ENCODE results near the gene CHORDC1. TPM values are rescaled to one million over a fixed set of nuclear protein-coding genes. Genes with fewer than 3 reads are reported as not detected.
"Not testable (repeated sequence)": the region's sequence is repeated elsewhere in the genome, so short reads cannot be mapped to it uniquely, and the experiment has no call there.

CHORDC1 gene
- 10 to 100 TPM; 61.9 to 64.9 TPM for total RNA-seq

- H3K27me3 Mint-ChIP-seq = no peaks in the 10 kb centered on the region
- H3K36me3 Mint-ChIP-seq (ENCODE audit: low read depth) = peaks cover 22% of the 10 kb centered on the region
- ChIA-PET CTCF (interaction anchor here (1.3 to 1.9 kb wide), 2 partner anchors 10 to 18 kb away, joined by 4 to 5 read pairs; no protein-coding TSS in a partner anchor), POLR2A (no interaction called here)
- H3K27ac Mint-ChIP-seq = peak within 1 kb of the TSS; percentile 92
- no peaks in the 10 kb centered on the region for H3K9me3 Mint-ChIP-seq
- peak; percentile 93 for DNase-seq
- peaks cover 45% of the 10 kb centered on the region for H3K4me1 Mint-ChIP-seq
- peak within 1 kb of the TSS; percentile 93 for H3K4me3 Mint-ChIP-seq
Measured at GRCh38 chr11:90222459-90223247, at the start of gene CHORDC1. TSS of gene CHORDC1 (minus strand) at chr11:90223049. CDS start at chr11:90222954, 95 bp downstream.

GRCh38 chr11:90257158-90257525 lies 34.3 kb upstream of the CHORDC1 start:
- Mint-ChIP-seq H3K27ac (no peak overlapping the region), H3K9me3 (no peaks in the 10 kb centered on the region), H3K4me1 (no peaks in the 10 kb centered on the region), H3K4me3 (no peak overlapping the region), H3K36me3 (ENCODE audit: low read depth) (no peaks in the 10 kb centered on the region), H3K27me3 (peaks cover 10% of the 10 kb centered on the region)
- ChIA-PET POLR2A (no interaction called here), CTCF (no interaction called here)
- no peak for DNase-seq

DNA sequence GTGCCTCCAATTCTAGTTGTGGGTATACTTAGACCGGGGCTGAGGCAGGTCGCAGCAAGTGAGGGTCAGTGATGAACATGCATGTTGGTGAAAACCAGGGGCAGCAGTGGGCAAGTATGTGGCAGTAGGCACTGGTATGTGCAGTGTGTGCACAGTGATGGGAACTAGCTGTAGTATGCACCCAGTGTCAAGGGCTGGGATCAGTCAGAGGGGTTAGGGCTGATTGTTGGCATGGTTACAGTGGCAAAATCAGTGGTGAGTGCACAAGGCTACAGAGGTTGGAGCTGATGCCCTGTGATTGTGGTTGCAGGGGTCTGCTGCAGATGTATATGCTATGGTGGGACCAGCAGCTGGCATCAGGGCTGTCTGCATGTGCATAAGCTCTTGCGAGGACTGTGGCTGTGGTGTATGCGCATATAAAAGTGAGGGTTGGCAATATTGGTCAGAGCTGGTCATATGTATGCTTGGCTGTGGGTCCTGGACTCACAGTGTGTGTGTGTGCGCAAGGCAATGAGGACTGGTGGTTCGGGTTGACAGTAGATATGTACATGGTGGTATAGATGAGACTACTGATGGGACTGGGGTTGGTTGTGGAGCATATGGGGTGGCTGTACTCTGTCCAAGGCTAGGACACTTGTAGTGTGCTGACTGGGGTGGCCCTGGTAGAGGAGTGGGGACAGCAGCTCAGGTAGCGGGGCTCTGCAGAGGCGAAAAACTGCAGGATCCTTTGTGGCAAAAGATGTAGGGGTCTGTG lies 33.7 kb upstream of the CHORDC1 start:
- Mint-ChIP-seq H3K27me3 (peaks cover 10% of the 10 kb centered on the region), H3K4me1 (no peaks in the 10 kb centered on the region), H3K27ac (no peak overlapping the region), H3K9me3 (no peaks in the 10 kb centered on the region), H3K4me3 (no peak overlapping the region), H3K36me3 (ENCODE audit: low read depth) (no peaks in the 10 kb centered on the region)
- DNase-seq = no peak
- ChIA-PET POLR2A (no interaction called here), CTCF (no interaction called here)

GRCh38 chr11:90254065-90254464 lies 31.2 kb upstream of the CHORDC1 start:
- CTCF ChIA-PET = no interaction called here
- Mint-ChIP-seq H3K4me3 (no peak overlapping the region), H3K9me3 (no peaks in the 10 kb centered on the region), H3K36me3 (ENCODE audit: low read depth) (no peaks in the 10 kb centered on the region), H3K4me1 (peaks cover 7% of the 10 kb centered on the region), H3K27ac (no peak overlapping the region), H3K27me3 (peaks cover 8% of the 10 kb centered on the region)
- no peak for DNase-seq
- POLR2A ChIA-PET = no interaction called here

DNA sequence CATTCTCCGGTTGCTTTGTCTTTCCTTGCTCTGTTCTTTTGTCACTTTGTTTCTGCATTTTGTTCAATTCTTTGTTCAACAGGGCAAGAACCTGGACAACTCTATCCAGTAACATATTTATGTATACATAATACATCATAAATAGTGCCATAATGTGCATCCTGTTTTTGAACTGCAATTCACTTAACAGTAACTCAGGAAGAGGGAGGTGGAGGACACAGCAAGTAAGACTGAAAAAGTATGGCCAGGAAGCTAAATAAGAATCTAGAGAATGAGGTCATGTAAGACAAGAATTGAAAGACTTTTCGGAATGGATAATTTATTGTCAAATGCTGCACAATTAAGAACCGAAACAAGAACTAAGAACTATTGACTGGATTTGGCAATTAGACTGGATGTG lies 29.2 kb upstream of the CHORDC1 start:
- Mint-ChIP-seq H3K27ac (no peak overlapping the region), H3K4me3 (no peak overlapping the region), H3K9me3 (no peaks in the 10 kb centered on the region), H3K27me3 (peaks cover 10% of the 10 kb centered on the region), H3K36me3 (ENCODE audit: low read depth) (no peaks in the 10 kb centered on the region), H3K4me1 (peaks cover 7% of the 10 kb centered on the region)
- POLR2A ChIA-PET = no interaction called here
- CTCF ChIA-PET = no interaction called here
- no peak for DNase-seq

DNA sequence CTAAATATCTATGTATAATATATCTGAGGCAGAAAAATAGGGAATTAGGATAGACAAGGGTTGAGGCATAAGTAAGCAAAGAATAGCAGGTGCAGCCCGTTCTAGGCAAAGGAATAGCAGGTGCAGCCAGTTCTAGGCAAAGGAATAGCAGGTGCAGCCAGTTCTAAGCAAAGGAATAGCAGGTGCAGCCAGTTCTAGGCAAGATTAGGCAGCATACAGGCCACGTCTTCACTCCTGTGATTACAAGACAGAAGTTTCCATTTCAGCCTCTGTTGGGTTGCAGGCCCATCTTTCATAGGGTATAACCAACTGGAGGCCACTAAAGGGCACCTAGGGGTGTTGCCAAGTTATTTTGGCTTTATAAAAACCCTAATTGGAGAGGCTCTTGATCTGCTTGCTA lies 28.8 kb upstream of the CHORDC1 start:
- no peak overlapping the region for H3K27ac Mint-ChIP-seq
- H3K36me3 Mint-ChIP-seq (ENCODE audit: low read depth) = no peaks in the 10 kb centered on the region
- peaks cover 7% of the 10 kb centered on the region for H3K4me1 Mint-ChIP-seq
- no peak for DNase-seq
- ChIA-PET POLR2A (no interaction called here), CTCF (no interaction called here)
- H3K27me3 Mint-ChIP-seq = peaks cover 10% of the 10 kb centered on the region
- no peaks in the 10 kb centered on the region for H3K9me3 Mint-ChIP-seq
- no peak overlapping the region for H3K4me3 Mint-ChIP-seq

GRCh38 chr11:90250970-90251369 lies 28.1 kb upstream of the CHORDC1 start:
- CTCF ChIA-PET = no interaction called here
- Mint-ChIP-seq H3K27ac (peak overlapping the region; percentile 52), H3K36me3 (ENCODE audit: low read depth) (no peaks in the 10 kb centered on the region), H3K4me3 (peak overlapping the region; percentile 64), H3K9me3 (no peaks in the 10 kb centered on the region), H3K27me3 (peaks cover 7% of the 10 kb centered on the region), H3K4me1 (peaks cover 7% of the 10 kb centered on the region)
- DNase-seq = no peak
- POLR2A ChIA-PET = no interaction called here

- Mint-ChIP-seq H3K4me3 (no peak overlapping the region), H3K27ac (no peak overlapping the region)
- CTCF ChIA-PET = no interaction called here
Measured at GRCh38 chr11:90246468-90246867, 23.6 kb upstream of the CHORDC1 start.

DNA sequence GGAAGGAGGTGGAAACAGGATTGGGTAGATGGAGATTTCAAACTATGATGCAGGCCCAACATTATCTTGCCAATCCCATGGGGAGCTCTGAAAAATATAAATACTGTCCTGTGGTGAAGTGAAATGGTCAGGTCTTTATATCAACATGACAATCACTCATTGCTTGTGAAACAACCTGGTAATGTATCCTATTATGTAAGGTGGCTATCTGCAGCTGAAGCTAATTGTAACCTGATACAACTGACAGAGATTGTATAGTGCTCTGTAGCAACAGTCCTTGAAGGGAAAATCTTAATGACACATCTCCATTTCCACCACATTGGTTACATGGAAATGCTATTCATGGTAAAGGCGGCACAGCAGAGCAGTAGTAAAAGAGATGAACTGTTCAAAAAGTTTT lies 20.7 kb upstream of the CHORDC1 start:
- H3K9me3 Mint-ChIP-seq = no peaks in the 10 kb centered on the region
- H3K27ac Mint-ChIP-seq = no peak overlapping the region
- H3K27me3 Mint-ChIP-seq = peaks cover 9% of the 10 kb centered on the region
- POLR2A ChIA-PET = no interaction called here
- CTCF ChIA-PET = no interaction called here
- no peak overlapping the region for H3K4me3 Mint-ChIP-seq
- H3K4me1 Mint-ChIP-seq = no peaks in the 10 kb centered on the region
- DNase-seq = no peak
- no peaks in the 10 kb centered on the region for H3K36me3 Mint-ChIP-seq (ENCODE audit: low read depth)

More at GRCh38 chr11:90246468-90246867, 23.6 kb upstream of the CHORDC1 start:
- DNase-seq = no peak
- POLR2A ChIA-PET = no interaction called here
- H3K4me1 Mint-ChIP-seq = peaks cover 7% of the 10 kb centered on the region
- no peaks in the 10 kb centered on the region for H3K36me3 Mint-ChIP-seq (ENCODE audit: low read depth)
- peaks cover 8% of the 10 kb centered on the region for H3K27me3 Mint-ChIP-seq
- no peaks in the 10 kb centered on the region for H3K9me3 Mint-ChIP-seq

DNA sequence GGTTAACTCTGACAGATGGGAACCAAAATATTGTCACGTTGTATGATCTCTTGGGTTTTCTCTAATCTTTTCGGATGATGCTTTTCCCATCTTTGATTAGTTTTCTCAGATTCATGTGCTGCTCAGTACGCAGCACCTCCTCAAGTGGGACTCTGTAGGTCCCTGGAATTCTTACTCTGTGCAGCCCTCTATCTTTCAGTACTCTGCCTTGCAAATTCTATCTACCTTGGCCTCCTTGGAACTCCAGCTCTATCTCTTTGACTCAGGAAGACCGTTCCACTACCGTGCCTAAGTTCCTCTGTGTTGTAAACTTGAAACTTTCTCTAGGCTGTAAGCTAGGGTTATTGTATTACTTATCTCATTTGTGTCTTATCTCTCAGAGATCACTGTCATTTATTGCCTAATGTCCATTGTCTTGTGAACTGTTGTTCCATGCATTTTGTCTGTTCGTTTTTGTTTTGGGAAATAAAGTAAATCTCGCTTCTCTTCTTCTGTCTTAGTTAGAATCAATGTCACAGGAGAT lies 20.1 kb upstream of the CHORDC1 start:
- ChIA-PET CTCF (no interaction called here), POLR2A (no interaction called here)
- peaks cover 9% of the 10 kb centered on the region for H3K27me3 Mint-ChIP-seq
- H3K4me1 Mint-ChIP-seq = no peaks in the 10 kb centered on the region
- no peak overlapping the region for H3K4me3 Mint-ChIP-seq
- H3K36me3 Mint-ChIP-seq (ENCODE audit: low read depth) = no peaks in the 10 kb centered on the region
- H3K27ac Mint-ChIP-seq = no peak overlapping the region
- DNase-seq = no peak
- no peaks in the 10 kb centered on the region for H3K9me3 Mint-ChIP-seq

- Mint-ChIP-seq H3K27me3 (peaks cover 7% of the 10 kb centered on the region), H3K4me1 (no peaks in the 10 kb centered on the region), H3K4me3 (no peak overlapping the region), H3K9me3 (no peaks in the 10 kb centered on the region), H3K27ac (no peak overlapping the region), H3K36me3 (ENCODE audit: low read depth) (no peaks in the 10 kb centered on the region)
- DNase-seq = no peak
- ChIA-PET CTCF (no interaction called here), POLR2A (no interaction called here)
Measured at GRCh38 chr11:90241414-90241813, 18.6 kb upstream of the CHORDC1 start.

- H3K4me3 Mint-ChIP-seq; POLR2A ChIA-PET; CTCF ChIA-PET; H3K4me1 Mint-ChIP-seq; H3K9me3 Mint-ChIP-seq; H3K36me3 Mint-ChIP-seq (ENCODE audit: low read depth); DNase-seq: not testable (repeated sequence)
- H3K27me3 Mint-ChIP-seq = peaks cover 12% of the 10 kb centered on the region
- H3K27ac Mint-ChIP-seq = peak overlapping the region; percentile 13
Measured at GRCh38 chr11:90239967-90240636, 17.3 kb upstream of the CHORDC1 start.

GRCh38 chr11:90237004-90237403 lies 14.2 kb upstream of the CHORDC1 start:
- H3K4me1 Mint-ChIP-seq = no peaks in the 10 kb centered on the region

More at GRCh38 chr11:90237004-90237403, 14.2 kb upstream of the CHORDC1 start:
- Mint-ChIP-seq H3K9me3 (no peaks in the 10 kb centered on the region), H3K27me3 (peaks cover 8% of the 10 kb centered on the region), H3K27ac (no peak overlapping the region), H3K4me3 (no peak overlapping the region), H3K36me3 (ENCODE audit: low read depth) (no peaks in the 10 kb centered on the region)
- no peak for DNase-seq
- ChIA-PET POLR2A (no interaction called here), CTCF (no interaction called here)

Data from activated CD4-positive, alpha-beta T cell treated with anti-CD3 and anti-CD28 coated beads, Interleukin-2, amount 10 ng/mL, durations not matched to agents 7 days and 5 days (primary cell).